Activated naive CD4-positive, alpha-beta T cell treated with anti-CD3 and anti-CD28 coated beads, Interleukin-2, amount 50 U/mL, for 72 hours (primary cell): Measurements from ENCODE around the gene CELF2. TPM values are rescaled to one million over a fixed set of nuclear protein-coding genes. Genes with fewer than 3 reads are reported as not detected.

Experiments
- ATAC-seq, 2 donors: fragments of 150-1000 bp; cut with Tn5 transposase; 2 replicates each; pipeline ENCODE4 v1.10.0; 2021; ENCODE audit warnings: mild to moderate bottlenecking in 2 of 2, moderate library complexity in 2 of 2
- DNase-seq, 2 donors: peaks; one replicate each; pipeline ENCODE4 v3.0.0; 2021 to 2022; ENCODE audit warnings: low spot score in 2 of 2
- H3K27ac Mint-ChIP-seq, 2 donors: one replicate each; pipeline ENCODE4 v1.8.0; 2022; ENCODE audit warnings: mild to moderate bottlenecking in 2 of 2, mixed read lengths in 2 of 2
- H3K36me3 Mint-ChIP-seq, 2 donors: one replicate each; pipeline ENCODE4 v1.8.0; 2022; ENCODE audit warnings: mixed read lengths in 2 of 2
- H3K9me3 Mint-ChIP-seq, 2 donors: one replicate each; pipeline ENCODE4 v1.8.0; 2022; ENCODE audit warnings: mixed read lengths in 2 of 2
- total RNA-seq, 2 donors: library from RNA; stranded (reverse); gene quantifications; one replicate each; pipeline ENCODE4 v1.2.3, GENCODE V29; 2022

CELF2 gene
- total RNA-seq, 2 donors from 2014 or later = 95.0 to 120 TPM

- peak overlapping the region in 1 of 2 donors; percentile 64 for H3K27ac Mint-ChIP-seq
- H3K36me3 Mint-ChIP-seq = peaks cover 0 to 14% of the 10 kb centered on the region in 2 donors
- ATAC-seq (no peak), DNase-seq (no peak)
- peaks cover 0 to 6% of the 10 kb centered on the region in 2 donors for H3K9me3 Mint-ChIP-seq
These were observed 140.4 kb downstream of the CELF2 start for GRCh38 chr10:11158080-11158479.

- no peak overlapping the region for H3K27ac Mint-ChIP-seq
- H3K36me3 Mint-ChIP-seq = peaks cover 0 to 14% of the 10 kb centered on the region in 2 donors
- H3K9me3 Mint-ChIP-seq = peaks cover 0 to 6% of the 10 kb centered on the region in 2 donors
- ATAC-seq = no peak
- no peak for DNase-seq
These were observed 142.0 kb downstream of the CELF2 start for GRCh38 chr10:11159543-11160215.

GRCh38 chr10:11161096-11161495, 143.4 kb downstream of the CELF2 start:
- DNase-seq (no peak), ATAC-seq (no peak)
- Mint-ChIP-seq H3K9me3 (peaks cover 0 to 6% of the 10 kb centered on the region in 2 donors), H3K27ac (no peak overlapping the region), H3K36me3 (peaks cover 8 to 17% of the 10 kb centered on the region in 2 donors)

- DNase-seq (no peak), ATAC-seq (no peak)
- peak overlapping the region; percentile 4 to 84 for H3K27ac Mint-ChIP-seq
- peaks cover 0 to 6% of the 10 kb centered on the region in 2 donors for H3K9me3 Mint-ChIP-seq
- peaks cover 16 to 25% of the 10 kb centered on the region in 2 donors for H3K36me3 Mint-ChIP-seq
These were observed 144.2 kb downstream of the CELF2 start for GRCh38 chr10:11161910-11162309.

GRCh38 chr10:11162828-11163599, 145.3 kb downstream of the CELF2 start:
- peak overlapping the region in 1 of 2 donors; percentile 82 for H3K27ac Mint-ChIP-seq
- peaks cover 18 to 34% of the 10 kb centered on the region in 2 donors for H3K36me3 Mint-ChIP-seq
- ATAC-seq (peak; percentile 56 to 57), DNase-seq (peak in 1 of 2 donors; percentile 59)
- H3K9me3 Mint-ChIP-seq = peaks cover 0 to 6% of the 10 kb centered on the region in 2 donors

- no peak for DNase-seq
- ATAC-seq = no peak
- peaks cover 18 to 34% of the 10 kb centered on the region in 2 donors for H3K36me3 Mint-ChIP-seq
- H3K9me3 Mint-ChIP-seq = peaks cover 0 to 6% of the 10 kb centered on the region in 2 donors
- H3K27ac Mint-ChIP-seq = peak overlapping the region in 1 of 2 donors; percentile 88
These were observed 146.3 kb downstream of the CELF2 start for GRCh38 chr10:11163780-11164550.

- ATAC-seq = no peak
- H3K27ac Mint-ChIP-seq = peak overlapping the region in 1 of 2 donors; percentile 88
These were observed 146.8 kb downstream of the CELF2 start for GRCh38 chr10:11164551-11164802.

GRCh38 chr10:11164803-11165590, 147.3 kb downstream of the CELF2 start:
- peak; percentile 64 to 83 for DNase-seq
- H3K36me3 Mint-ChIP-seq = peaks cover 18 to 34% of the 10 kb centered on the region in 2 donors
- peak; percentile 67 to 73 for ATAC-seq
- H3K9me3 Mint-ChIP-seq = peaks cover 0 to 6% of the 10 kb centered on the region in 2 donors
- H3K27ac Mint-ChIP-seq = peak overlapping the region in 1 of 2 donors; percentile 98

More at GRCh38 chr10:11164551-11164802, 146.8 kb downstream of the CELF2 start:
- Mint-ChIP-seq H3K9me3 (peaks cover 0 to 6% of the 10 kb centered on the region in 2 donors), H3K36me3 (peaks cover 18 to 34% of the 10 kb centered on the region in 2 donors)
- no peak for DNase-seq

- peaks cover 0 to 6% of the 10 kb centered on the region in 2 donors for H3K9me3 Mint-ChIP-seq
- peaks cover 18 to 34% of the 10 kb centered on the region in 2 donors for H3K36me3 Mint-ChIP-seq
- H3K27ac Mint-ChIP-seq = peak overlapping the region in 1 of 2 donors; percentile 98
- ATAC-seq (peak; percentile 57 to 67), DNase-seq (peak; percentile 66 to 75)
These were observed 148.2 kb downstream of the CELF2 start for GRCh38 chr10:11165591-11166543.

- no peak for ATAC-seq
- peaks cover 18 to 29% of the 10 kb centered on the region in 2 donors for H3K36me3 Mint-ChIP-seq
These were observed 148.9 kb downstream of the CELF2 start for GRCh38 chr10:11166550-11166949.

GRCh38 chr10:11167233-11167966, 149.7 kb downstream of the CELF2 start:
- ATAC-seq (no peak), DNase-seq (no peak)
- Mint-ChIP-seq H3K9me3 (no peaks in the 10 kb centered on the region), H3K27ac (peak overlapping the region in 1 of 2 donors; percentile 97), H3K36me3 (peaks cover 18 to 21% of the 10 kb centered on the region in 2 donors)

More at GRCh38 chr10:11166550-11166949, 148.9 kb downstream of the CELF2 start:
- Mint-ChIP-seq H3K9me3 (peaks cover 0 to 5% of the 10 kb centered on the region in 2 donors), H3K27ac (peak overlapping the region in 1 of 2 donors; percentile 97)
- no peak for DNase-seq

- no peak overlapping the region for H3K27ac Mint-ChIP-seq
- ATAC-seq = peak; percentile 10 to 26
- no peak for DNase-seq
These were observed 150.9 kb downstream of the CELF2 start for GRCh38 chr10:11168423-11169090.

GRCh38 chr10:11169976-11170375, 152.3 kb downstream of the CELF2 start:
- no peak for DNase-seq
- Mint-ChIP-seq H3K36me3 (peaks cover 39% of the 10 kb centered on the region in 2 donors), H3K27ac (no peak overlapping the region), H3K9me3 (no peaks in the 10 kb centered on the region)
- ATAC-seq = peak; percentile 13 to 37

More at GRCh38 chr10:11168423-11169090, 150.9 kb downstream of the CELF2 start:
- Mint-ChIP-seq H3K9me3 (no peaks in the 10 kb centered on the region), H3K36me3 (peaks cover 24 to 25% of the 10 kb centered on the region in 2 donors)

GRCh38 chr10:11170574-11170973, 152.9 kb downstream of the CELF2 start:
- Mint-ChIP-seq H3K27ac (no peak overlapping the region), H3K36me3 (peaks cover 41 to 44% of the 10 kb centered on the region in 2 donors), H3K9me3 (no peaks in the 10 kb centered on the region)
- ATAC-seq = no peak
- no peak for DNase-seq
